Stimulated activated CD4-positive, alpha-beta T cell treated with anti-CD3 and anti-CD28 coated beads, Interleukin-15, amount 100 ng/mL, for 1 hour (primary cell): ENCODE data around the gene ISLR.

Source experiments
- DNase-seq, 2 donors: peaks; one replicate each; pipeline ENCODE4 v3.0.0-alpha.2; 2020; ENCODE audit warnings: low read depth in 1 of 2, low spot score in 1 of 2

Gene ISLR

GRCh38 chr15:74173380-74174218 is at the start of gene ISLR:
ISLR (plus strand) TSS chr15:74173710; CDS start chr15:74174859, 1,149 bp downstream.
- no peak for DNase-seq

- no peak for DNase-seq
These were observed 49.3 kb upstream of the ISLR start for GRCh38 chr15:74124196-74124595.

GRCh38 chr15:74124759-74125158 is 48.8 kb upstream of the ISLR start:
- DNase-seq = no peak

- peak; percentile 63 to 79 for DNase-seq
These were observed 46.1 kb upstream of the ISLR start for GRCh38 chr15:74127255-74127953.

- DNase-seq = no peak
These were observed 45.3 kb upstream of the ISLR start for GRCh38 chr15:74127954-74128784.

GRCh38 chr15:74128785-74129585 is 44.5 kb upstream of the ISLR start:
- no peak for DNase-seq

- DNase-seq = no peak
These were observed 43.8 kb upstream of the ISLR start for GRCh38 chr15:74129586-74130154.

- DNase-seq = no peak
These were observed 43.2 kb upstream of the ISLR start, which contains the start of gene ISLR2 for GRCh38 chr15:74130155-74130848. ISLR2 (plus strand) TSS chr15:74130586; CDS start chr15:74132755, 2,169 bp downstream.

- DNase-seq = no peak
These were observed 42.5 kb upstream of the ISLR start for GRCh38 chr15:74130849-74131627.

- no peak for DNase-seq
These were observed 41.7 kb upstream of the ISLR start for GRCh38 chr15:74131628-74132413.

GRCh38 chr15:74132681-74133651 is 40.5 kb upstream of the ISLR start:
- DNase-seq = no peak

- no peak for DNase-seq
These were observed 39.7 kb upstream of the ISLR start for GRCh38 chr15:74133694-74134386.

- DNase-seq = no peak
These were observed 39.0 kb upstream of the ISLR start for GRCh38 chr15:74134387-74135027.

- no peak for DNase-seq
These were observed 38.4 kb upstream of the ISLR start for GRCh38 chr15:74135041-74135565.

GRCh38 chr15:74136540-74136813 is 37.0 kb upstream of the ISLR start:
- DNase-seq = no peak
